Measurements from ENCODE around the gene ABCD3. TPM values are rescaled to one million over a fixed set of nuclear protein-coding genes. Genes with fewer than 3 reads are reported as not detected.

ABCD3 gene
- polyA plus RNA-seq, 3 donors: 7.8 to 24.9 (median 21.0) TPM

- Mint-ChIP-seq H3K9me3 (no peaks in the 10 kb centered on the region), H3K4me3 (no peak overlapping the region), H3K36me3 (peaks cover 56 to 58% of the 10 kb centered on the region in 2 donors), H3K4me1 (peaks cover 2% of the 10 kb centered on the region), H3K27ac (no peak overlapping the region), H3K27me3 (ENCODE audit: low read depth in 3 of 3) (no peaks in the 10 kb centered on the region)
- Histone ChIP-seq H2AFZ (ENCODE audit: insufficient read depth, low read depth, low read length, poor library complexity, severe bottlenecking) (no peak overlapping the region), H3K4me2 (replicated peaks; ENCODE audit: extremely low read depth, low read length, poor library complexity, severe bottlenecking) (no peak overlapping the region), H3K27ac (ENCODE audit: low read depth in 1 of 2, low read length in 2 of 2) (no peak overlapping the region), H3K36me3 (replicated peaks in 1 of 2; ENCODE audit: control insufficient read depth in 1 of 2, insufficient read depth in 2 of 2, low read length in 2 of 2) (peaks cover 28 to 53% of the 10 kb centered on the region in 2 donors), H3K9ac (ENCODE audit: insufficient read depth, low read length, poor library complexity, severe bottlenecking) (no peak overlapping the region), H3K9me3 (replicated peaks in 1 of 2; ENCODE audit: control insufficient read depth in 1 of 2, insufficient read depth in 1 of 2, low read length in 2 of 2) (no peaks in the 10 kb centered on the region), H4K20me1 (ENCODE audit: insufficient read depth, low read length) (peaks cover under 1% of the 10 kb centered on the region), H3K79me2 (ENCODE audit: insufficient read depth, low read length) (no peaks in the 10 kb centered on the region), H3K27me3 (ENCODE audit: control insufficient read depth in 2 of 2, insufficient read depth in 2 of 2, low read length in 2 of 2) (no peaks in the 10 kb centered on the region), H3K4me3 (replicated peaks in 1 of 3; ENCODE audit: low read depth in 2 of 3, low read length in 3 of 3) (no peak overlapping the region), H3K4me1 (ENCODE audit: control insufficient read depth in 1 of 2, insufficient read depth in 2 of 2, low read length in 2 of 2) (no peaks in the 10 kb centered on the region)
- intact Hi-C loops (cut with micrococcal nuclease): no loop called here
- TF ChIP-seq CTCF (IDR thresholded peaks at IDR 0.05): no peak
- no peak for DNase-seq
Observed at GRCh38 chr1:94468708-94469107, 50.5 kb downstream of the ABCD3 start.

DNA sequence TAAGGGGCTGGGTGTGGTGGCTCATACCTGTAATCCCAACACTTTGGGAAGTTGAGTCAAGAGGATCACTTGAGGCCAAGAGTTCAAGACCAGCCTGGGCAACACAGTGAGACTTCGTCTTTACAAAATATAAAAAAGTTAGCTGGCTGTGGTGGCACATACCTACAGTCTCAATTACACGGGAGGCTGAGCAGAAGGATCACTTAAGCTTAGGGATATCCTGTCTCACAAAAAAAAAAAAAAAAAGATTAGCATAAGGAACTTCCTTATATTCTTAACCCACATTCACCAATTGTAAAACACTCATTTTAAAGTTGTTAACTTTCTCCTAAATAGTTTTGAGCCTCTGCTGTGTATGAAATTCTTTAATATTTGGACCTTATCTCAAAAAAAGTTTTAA, 53.1 kb downstream of the ABCD3 start:
- Mint-ChIP-seq H3K9me3 (no peaks in the 10 kb centered on the region), H3K4me3 (no peak overlapping the region), H3K27ac (peak overlapping the region in 2 of 7 donors; percentile 53 to 56), H3K4me1 (no peaks in the 10 kb centered on the region), H3K36me3 (peaks cover 43 to 49% of the 10 kb centered on the region in 2 donors), H3K27me3 (ENCODE audit: low read depth in 3 of 3) (no peaks in the 10 kb centered on the region)
- no peak for TF ChIP-seq CTCF (IDR thresholded peaks at IDR 0.05)
- H2AFZ ChIP-seq (ENCODE audit: insufficient read depth, low read depth, low read length, poor library complexity, severe bottlenecking): no peak overlapping the region
- no peak overlapping the region for H3K4me2 ChIP-seq (replicated peaks; ENCODE audit: extremely low read depth, low read length, poor library complexity, severe bottlenecking)
- H3K36me3 ChIP-seq (replicated peaks in 1 of 2; ENCODE audit: control insufficient read depth in 1 of 2, insufficient read depth in 2 of 2, low read length in 2 of 2): peaks cover 17 to 36% of the 10 kb centered on the region in 2 donors
- H3K4me1 ChIP-seq (ENCODE audit: control insufficient read depth in 1 of 2, insufficient read depth in 2 of 2, low read length in 2 of 2): no peaks in the 10 kb centered on the region
- intact Hi-C loops (cut with micrococcal nuclease): no loop called here
- no peak overlapping the region for H3K27ac ChIP-seq (ENCODE audit: low read depth in 1 of 2, low read length in 2 of 2)
- H4K20me1 ChIP-seq (ENCODE audit: insufficient read depth, low read length): no peaks in the 10 kb centered on the region
- no peak for DNase-seq
- H3K9ac ChIP-seq (ENCODE audit: insufficient read depth, low read length, poor library complexity, severe bottlenecking): no peak overlapping the region
- no peaks in the 10 kb centered on the region for H3K79me2 ChIP-seq (ENCODE audit: insufficient read depth, low read length)
- no peaks in the 10 kb centered on the region for H3K9me3 ChIP-seq (replicated peaks in 1 of 2; ENCODE audit: control insufficient read depth in 1 of 2, insufficient read depth in 1 of 2, low read length in 2 of 2)
- no peak overlapping the region for H3K4me3 ChIP-seq (replicated peaks in 1 of 3; ENCODE audit: low read depth in 2 of 3, low read length in 3 of 3)
- H3K27me3 ChIP-seq (ENCODE audit: control insufficient read depth in 2 of 2, insufficient read depth in 2 of 2, low read length in 2 of 2): no peaks in the 10 kb centered on the region
- WGBS (ENCODE audit: insufficient coverage): no CpG with 5 or more reads among the region's 2 CpGs
